Suprapubic skin (tissue), 4 donors: ENCODE data around the gene CFAP410.

ENCODE experiments used
- CTCF ChIP-seq, 2 donors: fragments of 200-600 bp in 1 of 2; fragments of 450-650 bp in 1 of 2; sonication (generic) in 1 of 2; IDR thresholded peaks; one replicate each; pipeline ENCODE4 v1.5.1; 2016 to 2019; ENCODE audit warnings: antibody characterized with exemption in 2 of 2, mild to moderate bottlenecking in 1 of 2, moderate library complexity in 1 of 2
- POLR2A ChIP-seq, 2 donors: fragments of 450-650 bp; IDR thresholded peaks; one replicate each; pipeline ENCODE4 v1.6.1; 2017; ENCODE audit warnings: antibody characterized with exemption in 2 of 2, mild to moderate bottlenecking in 2 of 2, moderate library complexity in 2 of 2
- POLR2AphosphoS5 ChIP-seq, 3 donors: sonication (generic); formaldehyde crosslinking; IDR thresholded peaks; one replicate each; pipeline ENCODE4 v1.6.1; 2017; ENCODE audit warnings: antibody characterized with exemption in 3 of 3

- TF ChIP-seq CTCF (IDR thresholded peaks at IDR 0.05), result no peak
- no peak for TF ChIP-seq POLR2AphosphoS5 (IDR thresholded peaks at IDR 0.05)
- TF ChIP-seq POLR2A (IDR thresholded peaks at IDR 0.05), result no peak
These were observed 16.4 kb downstream of the CFAP410 start for GRCh38 chr21:44322621-44323325.
